ENCODE data around the gene GNB1L. TPM values are rescaled to one million over a fixed set of nuclear protein-coding genes. Genes with fewer than 3 reads are reported as not detected.

The GNB1L gene
- total and polyA plus RNA-seq, 9 of the 15 experiments (the other 6 are each of a cell fraction or from before 2014, with no cell fraction given) = 0.56 to 50.5 (median 10.2) TPM

- BruUV-seq (replicated peaks) = no TSS peak
- Histone ChIP-seq H3K9ac (ENCODE audit: insufficient read depth in 1 of 2, low read depth in 2 of 2, low read length in 2 of 2) (peak overlapping the region in 1 of 2 experiments; percentile 11; a peak in 2 of 4 replicates), H3K36me3 (ENCODE audit: control insufficient read depth, insufficient read depth, low read length) (no peaks in the 10 kb centered on the region), H3K4me2 (ENCODE audit: insufficient read depth, low read length) (no peak overlapping the region), H3K27ac (ENCODE audit: extremely low read depth, low read depth, low read length) (no peak overlapping the region), H3K9me3 (replicated peaks; ENCODE audit: control insufficient read depth, insufficient read depth, low read depth, low read length) (no peaks in the 10 kb centered on the region), H2AFZ (ENCODE audit: low read depth, low read length) (no peak overlapping the region), H3K79me2 (ENCODE audit: control insufficient read depth, insufficient read depth, low read length) (no peaks in the 10 kb centered on the region), H4K20me1 (replicated peaks; ENCODE audit: control insufficient read depth, insufficient read depth, low read length) (peaks cover 35% of the 10 kb centered on the region), H3K9me1 (ENCODE audit: control insufficient read depth, insufficient read depth, low read length) (no peaks in the 10 kb centered on the region), H3K4me3 (no peak overlapping the region), H3K27me3 (ENCODE audit: control insufficient read depth in 2 of 2, insufficient read depth in 2 of 2, low read length in 2 of 2) (peaks cover 2 to 58% of the 10 kb centered on the region in 2 experiments; a peak in 3 of 5 replicates), H3K4me1 (replicated peaks in 1 of 2; ENCODE audit: control insufficient read depth in 2 of 2, insufficient read depth in 2 of 2, low read length in 2 of 2) (peaks cover 0 to 80% of the 10 kb centered on the region in 2 experiments; a peak in 2 of 5 replicates)
- CTCF ChIA-PET (ENCODE audit: low intra/inter-chr PET ratio) = no interaction called here
- intact Hi-C loops (cut with micrococcal nuclease) (no loop called here), in situ Hi-C loops (cut with MboI) (no loop called here)
- ATAC-seq (peak; percentile 27), FAIRE-seq (peak; percentile 49), DNase-seq (ENCODE audit: extremely low read depth in 1 of 4, low spot score in 3 of 4) (peak in 1 of 4 experiments; percentile 56)
- WGBS (ENCODE audit: insufficient coverage, low coverage, missing lambda C conversion rate) = 9% methylated on average over 21 of the region's 21 CpGs
- POLR2A ChIA-PET = interaction anchor here (0.6 to 3.8 kb wide), 27 partner anchors 9 to 523 kb away, joined by 3 to 30 read pairs (median 4); partner anchors contain the start of genes COMT, GNB1L, GP1BB and RTL10
- TF ChIP-seq ZC3H4 (CRISPR knock-in tag; IDR thresholded peaks at IDR 0.05; ENCODE audit: borderline replicate concordance) (no peak), ZBTB7A (IDR thresholded peaks at IDR 0.05; ENCODE audit: borderline replicate concordance, control insufficient read depth, low read depth, low read length) (peak; percentile 7; the same call in 1 of the 2 replicates), ZBTB9 (CRISPR knock-in tag; IDR thresholded peaks at IDR 0.05) (no peak), PHB (CRISPR knock-in tag; IDR thresholded peaks at IDR 0.05) (0 out of 2 replicates have a peak, but pooled peaks have one; percentile 66), ARID4B (CRISPR knock-in tag; IDR thresholded peaks at IDR 0.05) (no peak), CREM (IDR thresholded peaks at IDR 0.05; ENCODE audit: low read depth) (peak; percentile 70), THAP12 (CRISPR knock-in tag; IDR thresholded peaks at IDR 0.05) (peak; percentile 16; the same call in 1 of the 2 replicates), ATF6 (CRISPR knock-in tag; IDR thresholded peaks at IDR 0.05) (no peak), LARP7 (IDR thresholded peaks at IDR 0.05) (no peak), ATF7 (IDR thresholded peaks at IDR 0.05) (peak; percentile 34; the same call in 1 of the 2 replicates)
Measured at GRCh38 chr22:19742160-19743066, 112.3 kb downstream of the GNB1L start.
